GM13976 (cell line): ENCODE measurements around the gene PARS2.
A peak's percentile ranks its signal among the peaks of the same experiment; 100 is the strongest.

Experiments
- DNase-seq: peaks from one replicate; pipeline ENCODE4 v3.0.0; 2012; ENCODE audit warnings: low spot score
- in situ Hi-C: fragments of 300-500 bp; cut with MboI; formaldehyde crosslinking; loops from one replicate; pipeline ENCODE4 v1.12.0; 2022; ENCODE audit warnings: low sequenced_read_pairs, mixed read lengths, inconsistent platforms; ENCODE audit not compliant: unreplicated experiment
- TF ChIP-seq, protein P1 (sequence below): IDR thresholded peaks from 2 replicates; pipeline ENCODE4 v1.5.1; 2012; ENCODE audit warnings: borderline replicate concordance, mild to moderate bottlenecking; ENCODE audit not compliant: insufficient read depth; ENCODE audit errors: extremely low read depth, missing control alignments, control extremely low read depth

Gene PARS2

GRCh38 chr1:54805466-54805865 lies 41.1 kb upstream of the PARS2 start:
- no peak for DNase-seq
- in situ Hi-C loops = no loop called here
- TF ChIP-seq, protein P1, sequence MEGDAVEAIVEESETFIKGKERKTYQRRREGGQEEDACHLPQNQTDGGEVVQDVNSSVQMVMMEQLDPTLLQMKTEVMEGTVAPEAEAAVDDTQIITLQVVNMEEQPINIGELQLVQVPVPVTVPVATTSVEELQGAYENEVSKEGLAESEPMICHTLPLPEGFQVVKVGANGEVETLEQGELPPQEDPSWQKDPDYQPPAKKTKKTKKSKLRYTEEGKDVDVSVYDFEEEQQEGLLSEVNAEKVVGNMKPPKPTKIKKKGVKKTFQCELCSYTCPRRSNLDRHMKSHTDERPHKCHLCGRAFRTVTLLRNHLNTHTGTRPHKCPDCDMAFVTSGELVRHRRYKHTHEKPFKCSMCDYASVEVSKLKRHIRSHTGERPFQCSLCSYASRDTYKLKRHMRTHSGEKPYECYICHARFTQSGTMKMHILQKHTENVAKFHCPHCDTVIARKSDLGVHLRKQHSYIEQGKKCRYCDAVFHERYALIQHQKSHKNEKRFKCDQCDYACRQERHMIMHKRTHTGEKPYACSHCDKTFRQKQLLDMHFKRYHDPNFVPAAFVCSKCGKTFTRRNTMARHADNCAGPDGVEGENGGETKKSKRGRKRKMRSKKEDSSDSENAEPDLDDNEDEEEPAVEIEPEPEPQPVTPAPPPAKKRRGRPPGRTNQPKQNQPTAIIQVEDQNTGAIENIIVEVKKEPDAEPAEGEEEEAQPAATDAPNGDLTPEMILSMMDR = no peak

DNA sequence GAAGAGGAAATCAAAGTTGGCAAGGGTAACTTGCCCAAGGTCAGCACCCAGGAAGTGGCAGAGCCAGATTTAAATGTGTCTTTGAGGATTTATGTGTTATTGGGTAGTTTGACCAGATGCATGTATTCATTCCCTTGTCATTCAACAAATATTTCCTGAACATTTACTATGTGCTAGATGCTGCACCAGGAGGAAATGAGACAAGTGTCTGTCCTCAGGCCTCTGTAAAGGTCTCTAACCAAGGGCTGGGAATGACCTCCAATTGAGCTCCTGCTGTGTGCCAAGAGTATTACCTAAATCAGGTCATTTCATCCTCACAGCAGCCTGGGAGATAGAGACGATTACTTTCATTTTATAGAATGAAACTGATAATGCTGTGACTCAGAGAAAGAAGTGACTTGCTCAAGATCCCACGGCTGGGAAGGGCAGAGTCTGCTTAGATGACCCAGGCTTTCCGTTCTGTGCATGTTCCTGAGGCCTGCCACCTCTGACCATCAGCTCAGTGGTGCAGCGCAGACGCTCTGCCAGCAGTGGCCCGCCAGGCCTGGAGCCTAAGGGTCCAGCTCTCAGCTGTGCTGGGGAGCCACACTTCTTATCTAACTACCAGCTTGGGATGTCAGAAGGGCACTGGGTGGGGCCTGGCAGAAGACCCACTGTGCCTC lies 40.3 kb upstream of the PARS2 start:
- in situ Hi-C loops = no loop called here
- no peak for DNase-seq
- TF ChIP-seq, protein P1 = no peak

GRCh38 chr1:54803761-54804470 lies 39.6 kb upstream of the PARS2 start:
- TF ChIP-seq, protein P1 = no peak
- DNase-seq = no peak
- in situ Hi-C loops = no loop called here

GRCh38 chr1:54800899-54801759 lies 36.8 kb upstream of the PARS2 start, which contains the start of gene TTC22:
Gene TTC22 (minus strand): TSS chr1:54801323. CDS start chr1:54801163, 160 bp downstream.
- in situ Hi-C loops = no loop called here
- peak; percentile 83 for DNase-seq
- TF ChIP-seq, protein P1 = peak; percentile 61

DNA sequence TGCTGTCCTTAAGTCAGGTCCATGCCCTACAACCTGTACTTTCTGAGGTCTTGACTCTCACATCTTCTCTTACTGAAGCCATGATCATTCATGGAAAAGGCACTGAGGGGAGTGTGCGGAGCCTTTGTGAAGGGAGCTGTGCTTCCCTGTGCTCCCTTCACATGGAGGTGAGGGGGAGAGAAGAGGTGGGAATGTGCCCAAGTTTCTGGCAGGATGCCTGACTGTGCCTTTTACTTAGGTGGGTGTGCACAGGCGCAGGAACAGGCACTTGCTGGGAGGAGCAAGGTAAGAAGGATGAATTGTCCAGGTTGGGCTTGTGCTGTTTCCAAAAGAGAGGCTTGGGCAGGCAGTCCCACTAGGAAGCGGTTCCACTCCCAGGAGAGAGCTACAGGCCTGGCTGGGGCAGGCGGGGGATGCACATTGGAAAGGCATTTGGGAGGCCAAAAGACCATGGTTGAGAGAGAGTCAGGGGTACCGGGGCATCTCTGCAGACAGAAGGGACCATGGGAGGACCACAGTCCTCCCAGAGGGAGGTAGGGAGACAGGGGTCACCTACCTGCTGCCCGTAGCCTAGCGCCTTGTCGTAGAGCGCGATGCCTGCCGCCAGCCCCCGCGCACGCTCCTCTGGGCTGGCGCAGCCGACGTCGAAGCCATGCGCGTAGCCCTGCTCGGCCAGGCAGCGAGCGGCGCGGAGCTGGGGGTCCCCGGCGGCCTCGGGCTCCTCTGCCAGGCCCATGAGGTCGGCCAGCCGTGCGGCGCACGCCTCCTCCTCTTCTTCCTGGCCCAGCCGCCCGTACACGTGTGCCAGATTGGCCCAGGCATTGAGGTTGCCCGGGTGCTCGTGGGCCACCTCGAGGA lies 35.9 kb upstream of the PARS2 start:
- DNase-seq = no peak
- in situ Hi-C loops = no loop called here
- TF ChIP-seq, protein P1 = no peak
